HFFc6 (cell line): Measurements from ENCODE around the gene HIVEP3. TPM values are rescaled to one million over a fixed set of nuclear protein-coding genes. Genes with fewer than 3 reads are reported as not detected.

ENCODE experiments used
- DNase-seq: peaks from one replicate; pipeline ENCODE4 v3.0.0-alpha.2; 2018
- H3K27ac Mint-ChIP-seq: 2 replicates; pipeline ENCODE4 v1.8.0; 2020; ENCODE audit warnings: mild to moderate bottlenecking, mixed read lengths
- H3K27me3 Mint-ChIP-seq: 2 replicates; pipeline ENCODE4 v1.8.0; 2021; ENCODE audit warnings: mild to moderate bottlenecking, moderate library complexity, mixed read lengths; ENCODE audit not compliant: insufficient read depth
- H3K36me3 Mint-ChIP-seq: 2 replicates; pipeline ENCODE4 v1.8.0; 2021; ENCODE audit warnings: low read depth, mixed read lengths
- H3K4me1 Mint-ChIP-seq: 2 replicates; pipeline ENCODE4 v1.8.0; 2020; ENCODE audit warnings: low read depth, mixed read lengths
- H3K4me3 Mint-ChIP-seq: 2 replicates; pipeline ENCODE4 v1.8.0; 2020; ENCODE audit warnings: mild to moderate bottlenecking, moderate library complexity, mixed read lengths
- H3K9me3 Mint-ChIP-seq: 2 replicates; pipeline ENCODE4 v1.8.0; 2020; ENCODE audit warnings: mild to moderate bottlenecking, mixed read lengths
- total RNA-seq, 6 experiments: library from RNA; stranded (reverse); fragmentation: NEBNext Ultra II Directional; extraction: Animal tissue kit (Norgen Biotek cat#: 25700); gene quantifications; 2 replicates in 1 of 6; 3 replicates in 5 of 6; pipeline ENCODE4 v1.2.3, GENCODE V29; 2021
- TF ChIP-seq, protein P1 (sequence below): fragments of 200-600 bp; sonication (generic); IDR thresholded peaks from 2 replicates; pipeline ENCODE4 v1.5.0; 2021; ENCODE audit warnings: antibody characterized with exemption, mild to moderate bottlenecking

HIVEP3 gene
- total RNA-seq, 6 experiments from 2014 or later: 7.0 to 9.7 (median 7.9) TPM

GRCh38 chr1:41473738-41474362, 444.9 kb downstream of the HIVEP3 start:
- Mint-ChIP-seq H3K27me3 (peaks cover 16% of the 10 kb centered on the region), H3K27ac (no peak overlapping the region), H3K9me3 (no peaks in the 10 kb centered on the region), H3K36me3 (no peaks in the 10 kb centered on the region), H3K4me3 (no peak overlapping the region), H3K4me1 (peaks cover 34% of the 10 kb centered on the region)
- TF ChIP-seq, protein P1, sequence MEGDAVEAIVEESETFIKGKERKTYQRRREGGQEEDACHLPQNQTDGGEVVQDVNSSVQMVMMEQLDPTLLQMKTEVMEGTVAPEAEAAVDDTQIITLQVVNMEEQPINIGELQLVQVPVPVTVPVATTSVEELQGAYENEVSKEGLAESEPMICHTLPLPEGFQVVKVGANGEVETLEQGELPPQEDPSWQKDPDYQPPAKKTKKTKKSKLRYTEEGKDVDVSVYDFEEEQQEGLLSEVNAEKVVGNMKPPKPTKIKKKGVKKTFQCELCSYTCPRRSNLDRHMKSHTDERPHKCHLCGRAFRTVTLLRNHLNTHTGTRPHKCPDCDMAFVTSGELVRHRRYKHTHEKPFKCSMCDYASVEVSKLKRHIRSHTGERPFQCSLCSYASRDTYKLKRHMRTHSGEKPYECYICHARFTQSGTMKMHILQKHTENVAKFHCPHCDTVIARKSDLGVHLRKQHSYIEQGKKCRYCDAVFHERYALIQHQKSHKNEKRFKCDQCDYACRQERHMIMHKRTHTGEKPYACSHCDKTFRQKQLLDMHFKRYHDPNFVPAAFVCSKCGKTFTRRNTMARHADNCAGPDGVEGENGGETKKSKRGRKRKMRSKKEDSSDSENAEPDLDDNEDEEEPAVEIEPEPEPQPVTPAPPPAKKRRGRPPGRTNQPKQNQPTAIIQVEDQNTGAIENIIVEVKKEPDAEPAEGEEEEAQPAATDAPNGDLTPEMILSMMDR: no peak
- no peak for DNase-seq

GRCh38 chr1:41471658-41472057, 447.1 kb downstream of the HIVEP3 start:
- no peak overlapping the region for H3K27ac Mint-ChIP-seq
- no peaks in the 10 kb centered on the region for H3K36me3 Mint-ChIP-seq
- H3K4me3 Mint-ChIP-seq: no peak overlapping the region
- peaks cover 28% of the 10 kb centered on the region for H3K27me3 Mint-ChIP-seq
- TF ChIP-seq, protein P1: no peak
- H3K4me1 Mint-ChIP-seq: peaks cover 21% of the 10 kb centered on the region
- H3K9me3 Mint-ChIP-seq: no peaks in the 10 kb centered on the region
- DNase-seq: no peak

GRCh38 chr1:41469706-41470105, 449.0 kb downstream of the HIVEP3 start:
- H3K4me3 Mint-ChIP-seq: no peak overlapping the region
- H3K36me3 Mint-ChIP-seq: no peaks in the 10 kb centered on the region
- TF ChIP-seq, protein P1: no peak
- no peak for DNase-seq
- H3K27ac Mint-ChIP-seq: no peak overlapping the region
- H3K27me3 Mint-ChIP-seq: peaks cover 32% of the 10 kb centered on the region
- peaks cover 1% of the 10 kb centered on the region for H3K4me1 Mint-ChIP-seq
- no peaks in the 10 kb centered on the region for H3K9me3 Mint-ChIP-seq

DNA sequence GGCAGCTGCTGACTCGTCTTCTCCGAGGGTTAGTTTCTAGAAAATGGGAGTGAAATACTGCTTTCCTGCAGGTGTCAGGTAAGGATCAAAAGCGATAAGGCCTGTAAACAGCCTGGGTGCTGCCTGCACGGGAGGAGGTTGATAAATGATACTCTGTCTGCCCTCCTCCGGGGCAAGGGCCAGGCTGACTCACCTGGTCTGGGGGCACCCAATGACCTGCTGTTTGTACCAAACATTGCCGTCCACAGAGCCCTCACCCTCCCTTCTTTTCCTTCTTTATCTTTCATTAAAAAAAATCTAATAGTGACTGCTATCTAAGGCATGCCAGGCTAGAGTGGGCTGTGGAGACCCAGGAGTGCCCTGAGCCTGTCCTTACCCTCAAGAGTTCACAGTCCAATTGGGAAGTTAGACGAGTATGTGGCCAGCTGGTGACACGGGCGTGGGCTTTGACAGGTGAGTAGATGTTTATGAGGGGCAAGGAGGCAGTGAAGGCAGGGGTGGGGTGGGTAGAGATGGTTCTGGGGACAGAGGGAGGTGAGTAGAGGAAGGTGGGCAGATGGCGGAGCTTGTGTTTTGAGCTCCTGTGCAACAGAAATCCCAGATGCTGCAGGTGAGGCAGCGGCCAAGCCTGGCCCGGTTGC, 450.5 kb downstream of the HIVEP3 start:
- Mint-ChIP-seq H3K36me3 (no peaks in the 10 kb centered on the region), H3K27me3 (peaks cover 31% of the 10 kb centered on the region), H3K9me3 (no peaks in the 10 kb centered on the region), H3K27ac (no peak overlapping the region), H3K4me1 (no peaks in the 10 kb centered on the region), H3K4me3 (no peak overlapping the region)
- no peak for DNase-seq
- TF ChIP-seq, protein P1: no peak

GRCh38 chr1:41467673-41468072, 451.0 kb downstream of the HIVEP3 start:
- DNase-seq: no peak
- Mint-ChIP-seq H3K4me3 (no peak overlapping the region), H3K4me1 (no peaks in the 10 kb centered on the region), H3K27me3 (peaks cover 27% of the 10 kb centered on the region), H3K9me3 (no peaks in the 10 kb centered on the region), H3K27ac (no peak overlapping the region), H3K36me3 (no peaks in the 10 kb centered on the region)
- TF ChIP-seq, protein P1: no peak
